Ovary (tissue), 3 donors: ENCODE results near the gene DSCAML1.

ENCODE experiments used
- EP300 ChIP-seq: sonication (generic); formaldehyde crosslinking; IDR thresholded peaks from one replicate; pipeline ENCODE4 v1.6.1; 2017; ENCODE audit warnings: antibody characterized with exemption
- TF ChIP-seq, protein P1 (sequence below), 3 donors: fragments of 450-650 bp in 2 of 3; fragments of 200-600 bp in 1 of 3; IDR thresholded peaks; one replicate each; pipeline versions ENCODE4 v1.5.1 to v1.8.0; 2016 to 2022; ENCODE audit warnings: antibody characterized with exemption in 3 of 3, mild to moderate bottlenecking in 1 of 3
- donor health status: DM: no; HTN: no; CAD: no.

- TF ChIP-seq, protein P1, sequence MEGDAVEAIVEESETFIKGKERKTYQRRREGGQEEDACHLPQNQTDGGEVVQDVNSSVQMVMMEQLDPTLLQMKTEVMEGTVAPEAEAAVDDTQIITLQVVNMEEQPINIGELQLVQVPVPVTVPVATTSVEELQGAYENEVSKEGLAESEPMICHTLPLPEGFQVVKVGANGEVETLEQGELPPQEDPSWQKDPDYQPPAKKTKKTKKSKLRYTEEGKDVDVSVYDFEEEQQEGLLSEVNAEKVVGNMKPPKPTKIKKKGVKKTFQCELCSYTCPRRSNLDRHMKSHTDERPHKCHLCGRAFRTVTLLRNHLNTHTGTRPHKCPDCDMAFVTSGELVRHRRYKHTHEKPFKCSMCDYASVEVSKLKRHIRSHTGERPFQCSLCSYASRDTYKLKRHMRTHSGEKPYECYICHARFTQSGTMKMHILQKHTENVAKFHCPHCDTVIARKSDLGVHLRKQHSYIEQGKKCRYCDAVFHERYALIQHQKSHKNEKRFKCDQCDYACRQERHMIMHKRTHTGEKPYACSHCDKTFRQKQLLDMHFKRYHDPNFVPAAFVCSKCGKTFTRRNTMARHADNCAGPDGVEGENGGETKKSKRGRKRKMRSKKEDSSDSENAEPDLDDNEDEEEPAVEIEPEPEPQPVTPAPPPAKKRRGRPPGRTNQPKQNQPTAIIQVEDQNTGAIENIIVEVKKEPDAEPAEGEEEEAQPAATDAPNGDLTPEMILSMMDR (IDR thresholded peaks at IDR 0.05) = no peak
- TF ChIP-seq EP300 = no peak
These were observed 343.0 kb downstream of the DSCAML1 start for GRCh38 chr11:117453886-117454563.
